Effector CD4-positive, alpha-beta T cell (primary cell): ENCODE results near the gene CAPG.
"Not testable (repeated sequence)": the region's sequence is repeated elsewhere in the genome, so short reads cannot be mapped to it uniquely, and the experiment has no call there.

Source experiments
- DNase-seq: peaks from one replicate; pipeline ENCODE4 v3.0.0-alpha.2; 2020
- total RNA-seq: gene quantifications from one replicate; lab custom pipeline; 2026; lab: John Stamatoyannopoulos, UW

Gene CAPG
- total RNA-seq = 12.2 reads per million, percentile 36 among the genes with 10 or more reads in this experiment

GRCh38 chr2:85409845-85410583 is at the start of gene CAPG:
CAPG (minus strand) TSS chr2:85410366; CDS start chr2:85402145, 8,221 bp downstream.
- no peak for DNase-seq

- no peak for DNase-seq
Measured at GRCh38 chr2:85459771-85460170, 49.6 kb upstream of the CAPG start.

GRCh38 chr2:85458601-85459563 is 48.7 kb upstream of the CAPG start:
- no peak for DNase-seq

GRCh38 chr2:85457877-85458316 is 47.7 kb upstream of the CAPG start:
- no peak for DNase-seq

GRCh38 chr2:85457043-85457442 is 46.9 kb upstream of the CAPG start:
- no peak for DNase-seq

GRCh38 chr2:85455552-85456090 is 45.5 kb upstream of the CAPG start:
- DNase-seq = no peak

GRCh38 chr2:85453571-85453970 is 43.4 kb upstream of the CAPG start:
- DNase-seq = no peak

GRCh38 chr2:85452237-85452636 is 42.1 kb upstream of the CAPG start:
- DNase-seq = no peak

GRCh38 chr2:85449214-85449588 is 39.0 kb upstream of the CAPG start:
- no peak for DNase-seq

- no peak for DNase-seq
Measured at GRCh38 chr2:85448461-85449213, 38.5 kb upstream of the CAPG start.

- no peak for DNase-seq
Measured at GRCh38 chr2:85447222-85447585, 37.0 kb upstream of the CAPG start.

GRCh38 chr2:85446296-85447221 is 36.4 kb upstream of the CAPG start:
- DNase-seq = no peak

GRCh38 chr2:85445316-85446295 is 35.4 kb upstream of the CAPG start:
- no peak for DNase-seq

- DNase-seq = no peak
Measured at GRCh38 chr2:85444629-85445172, 34.5 kb upstream of the CAPG start.

- no peak for DNase-seq
Measured at GRCh38 chr2:85441864-85442263, 31.7 kb upstream of the CAPG start.

- DNase-seq = no peak
Measured at GRCh38 chr2:85440729-85441128, 30.6 kb upstream of the CAPG start.

GRCh38 chr2:85439986-85440385 is 29.8 kb upstream of the CAPG start:
- no peak for DNase-seq

GRCh38 chr2:85439569-85439968 is 29.4 kb upstream of the CAPG start:
- not testable (repeated sequence) for DNase-seq

GRCh38 chr2:85439025-85439472 is 28.9 kb upstream of the CAPG start:
- DNase-seq = no peak
